ENCODE data around the gene LIM2. TPM values are rescaled to one million over a fixed set of nuclear protein-coding genes. Genes with fewer than 3 reads are reported as not detected.
"Not testable (repeated sequence)": the region's sequence is repeated elsewhere in the genome, so short reads cannot be mapped to it uniquely, and the experiment has no call there.

The LIM2 gene
- total RNA-seq, 1 experiment from 2014 or later: not detected

DNA sequence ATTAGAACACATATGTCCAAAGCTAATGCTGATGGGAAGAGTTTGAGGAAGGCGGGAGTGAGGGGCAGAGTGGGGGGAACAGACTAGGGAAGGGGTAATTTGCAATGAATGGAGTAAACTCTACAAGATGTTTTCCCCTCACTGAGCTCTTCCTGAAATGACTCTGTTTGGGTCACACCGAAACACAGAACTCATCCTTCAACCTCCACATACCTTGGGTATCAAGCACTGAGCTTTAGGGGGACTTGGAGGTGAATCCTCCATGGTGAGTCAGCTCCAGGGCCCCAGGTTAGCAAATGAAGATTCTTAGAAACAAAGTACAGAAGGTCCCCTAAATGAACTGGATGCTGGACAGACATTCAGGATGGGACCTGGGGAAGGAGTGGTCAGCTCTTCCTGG, 30.9 kb upstream of the LIM2 start:
- Histone ChIP-seq H2AFZ (no peak overlapping the region), H3F3A (ENCODE audit: insufficient read depth, low read depth) (no peaks in the 10 kb centered on the region), H3K4me2 (no peak overlapping the region), H3K27me3 (ENCODE audit: insufficient read depth, low read depth) (peaks cover 52% of the 10 kb centered on the region), H3K9me3 (ENCODE audit: insufficient read depth, low read depth) (no peaks in the 10 kb centered on the region), H3K79me2 (ENCODE audit: low read depth) (no peaks in the 10 kb centered on the region), H4K20me1 (ENCODE audit: insufficient read depth) (no peaks in the 10 kb centered on the region; the same call in 1 of the 2 replicates), H3K4me3 (no peak overlapping the region), H3K36me3 (ENCODE audit: low read depth) (no peaks in the 10 kb centered on the region), H3K4me1 (replicated peaks; ENCODE audit: insufficient read depth) (no peaks in the 10 kb centered on the region), H3K27ac (no peak overlapping the region), H3K9me2 (ENCODE audit: insufficient read depth) (no peaks in the 10 kb centered on the region)
- POLR2A ChIA-PET (ENCODE audit: unreplicated experiment): interaction anchor here (0.6 kb wide), 1 partner anchor 46 kb away, joined by 5 read pairs; no protein-coding TSS in a partner anchor
- no peak for TF ChIP-seq EZH2 (IDR thresholded peaks at IDR 0.05; ENCODE audit: low read depth)
- TF ChIP-seq, protein P1, sequence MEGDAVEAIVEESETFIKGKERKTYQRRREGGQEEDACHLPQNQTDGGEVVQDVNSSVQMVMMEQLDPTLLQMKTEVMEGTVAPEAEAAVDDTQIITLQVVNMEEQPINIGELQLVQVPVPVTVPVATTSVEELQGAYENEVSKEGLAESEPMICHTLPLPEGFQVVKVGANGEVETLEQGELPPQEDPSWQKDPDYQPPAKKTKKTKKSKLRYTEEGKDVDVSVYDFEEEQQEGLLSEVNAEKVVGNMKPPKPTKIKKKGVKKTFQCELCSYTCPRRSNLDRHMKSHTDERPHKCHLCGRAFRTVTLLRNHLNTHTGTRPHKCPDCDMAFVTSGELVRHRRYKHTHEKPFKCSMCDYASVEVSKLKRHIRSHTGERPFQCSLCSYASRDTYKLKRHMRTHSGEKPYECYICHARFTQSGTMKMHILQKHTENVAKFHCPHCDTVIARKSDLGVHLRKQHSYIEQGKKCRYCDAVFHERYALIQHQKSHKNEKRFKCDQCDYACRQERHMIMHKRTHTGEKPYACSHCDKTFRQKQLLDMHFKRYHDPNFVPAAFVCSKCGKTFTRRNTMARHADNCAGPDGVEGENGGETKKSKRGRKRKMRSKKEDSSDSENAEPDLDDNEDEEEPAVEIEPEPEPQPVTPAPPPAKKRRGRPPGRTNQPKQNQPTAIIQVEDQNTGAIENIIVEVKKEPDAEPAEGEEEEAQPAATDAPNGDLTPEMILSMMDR (conservative IDR thresholded peaks at IDR 0.05): no peak
- BruUV-seq (replicated peaks): no TSS peak
- no peak for DNase-seq
- CTCF ChIA-PET: interaction anchor here (0.5 kb wide), 1 partner anchor 614 kb away, joined by 6 read pairs; no protein-coding TSS in a partner anchor
- intact Hi-C loops (cut with micrococcal nuclease; ENCODE audit: unreplicated experiment): no loop called here

DNA sequence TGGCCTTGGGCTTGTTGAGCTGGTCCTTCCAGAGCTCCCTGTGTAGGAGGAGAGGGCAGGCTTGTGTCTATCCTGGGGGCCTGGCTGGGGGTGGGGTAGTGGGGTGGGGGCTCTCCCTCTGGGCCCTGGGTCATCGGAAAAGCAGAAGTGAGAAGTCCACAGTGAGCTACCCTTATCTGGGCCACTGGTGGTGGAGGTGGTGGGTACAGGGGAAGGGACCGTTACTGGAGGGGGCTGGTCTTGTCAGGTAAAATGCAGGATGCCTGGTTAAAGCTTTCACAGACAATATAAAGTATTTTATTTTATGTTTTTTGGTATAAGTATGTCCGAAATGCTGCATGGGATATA, 30.0 kb upstream of the LIM2 start:
- no peaks in the 10 kb centered on the region for H3K4me1 ChIP-seq (replicated peaks; ENCODE audit: insufficient read depth)
- H3K9me3 ChIP-seq (ENCODE audit: insufficient read depth, low read depth): no peaks in the 10 kb centered on the region
- H3K79me2 ChIP-seq (ENCODE audit: low read depth): no peaks in the 10 kb centered on the region
- intact Hi-C loops (cut with micrococcal nuclease; ENCODE audit: unreplicated experiment): no loop called here
- no peak overlapping the region for H3K27ac ChIP-seq
- BruUV-seq (replicated peaks): no TSS peak
- ChIA-PET CTCF (no interaction called here), POLR2A (ENCODE audit: unreplicated experiment) (interaction anchor here (0.6 kb wide), 1 partner anchor 50 kb away, joined by 3 read pairs; no protein-coding TSS in a partner anchor)
- no peak for TF ChIP-seq EZH2 (IDR thresholded peaks at IDR 0.05; ENCODE audit: low read depth)
- TF ChIP-seq, protein P1 (conservative IDR thresholded peaks at IDR 0.05): no peak
- H4K20me1 ChIP-seq (ENCODE audit: insufficient read depth): no peaks in the 10 kb centered on the region; the same call in 1 of the 2 replicates
- H3K27me3 ChIP-seq (ENCODE audit: insufficient read depth, low read depth): peaks cover 61% of the 10 kb centered on the region
- H3K36me3 ChIP-seq (ENCODE audit: low read depth): no peaks in the 10 kb centered on the region
- H2AFZ ChIP-seq: no peak overlapping the region
- no peaks in the 10 kb centered on the region for H3K9me2 ChIP-seq (ENCODE audit: insufficient read depth)
- no peak overlapping the region for H3K4me3 ChIP-seq
- H3F3A ChIP-seq (ENCODE audit: insufficient read depth, low read depth): no peaks in the 10 kb centered on the region
- no peak for DNase-seq
- no peak overlapping the region for H3K4me2 ChIP-seq

DNA sequence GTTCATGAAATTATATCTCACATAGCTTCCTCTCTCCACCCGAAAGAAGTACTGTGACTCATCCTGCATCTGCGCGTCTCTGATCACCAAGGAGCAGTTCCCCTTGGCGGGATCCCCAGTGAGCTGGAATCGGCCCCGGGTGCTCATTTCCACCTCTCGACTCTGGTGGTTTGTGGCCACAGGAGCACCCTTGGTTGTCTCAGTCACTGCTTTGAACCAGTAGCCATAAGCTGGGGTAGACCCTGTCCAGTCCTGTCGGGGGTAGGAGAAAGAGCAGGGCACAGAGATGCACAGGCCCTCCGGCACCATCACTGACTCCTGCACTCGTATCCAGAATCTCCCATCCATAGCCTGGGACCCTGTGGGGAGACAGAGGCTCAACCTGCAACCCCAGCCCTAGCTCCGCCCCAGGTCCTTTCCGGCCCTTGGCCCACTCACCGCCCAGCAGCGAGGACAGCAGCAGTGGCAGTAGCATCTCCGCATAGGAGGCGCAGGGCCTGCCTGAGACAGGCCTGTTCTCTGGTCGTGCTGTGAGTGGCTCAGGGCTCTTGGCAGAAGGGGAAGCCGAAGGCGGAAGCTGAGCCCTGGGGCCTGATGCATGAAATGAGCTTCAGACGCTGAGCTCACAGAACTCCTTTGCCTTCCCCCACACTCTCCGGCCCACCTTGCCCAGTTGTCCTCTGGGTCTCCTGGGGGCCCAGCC, 29.5 kb upstream of the LIM2 start, which contains the start of gene SIGLEC10:
SIGLEC10 (minus strand) TSS at position 536 of the 703 bp plus-strand sequence; CDS start at position 475, 61 bp downstream.
- Histone ChIP-seq H3K4me2 (no peak within 1 kb of the TSS), H3F3A (ENCODE audit: insufficient read depth, low read depth) (no peaks in the 10 kb centered on the region), H3K27me3 (ENCODE audit: insufficient read depth, low read depth) (peaks cover 67% of the 10 kb centered on the region), H3K9me3 (ENCODE audit: insufficient read depth, low read depth) (no peaks in the 10 kb centered on the region), H3K27ac (no peak within 1 kb of the TSS), H4K20me1 (ENCODE audit: insufficient read depth) (no peaks in the 10 kb centered on the region; the same call in 1 of the 2 replicates), H3K4me3 (no peak within 1 kb of the TSS), H3K79me2 (ENCODE audit: low read depth) (no peaks in the 10 kb centered on the region), H3K4me1 (replicated peaks; ENCODE audit: insufficient read depth) (no peaks in the 10 kb centered on the region), H3K9me2 (ENCODE audit: insufficient read depth) (no peaks in the 10 kb centered on the region), H2AFZ (no peak within 1 kb of the TSS), H3K36me3 (ENCODE audit: low read depth) (no peaks in the 10 kb centered on the region)
- ChIA-PET POLR2A (ENCODE audit: unreplicated experiment) (interaction anchor here (0.6 kb wide), 1 partner anchor 50 kb away, joined by 3 read pairs; no protein-coding TSS in a partner anchor), CTCF (no interaction called here)
- no peak for TF ChIP-seq EZH2 (IDR thresholded peaks at IDR 0.05; ENCODE audit: low read depth)
- TF ChIP-seq, protein P1 (conservative IDR thresholded peaks at IDR 0.05): no peak
- no TSS peak for BruUV-seq (replicated peaks)
- intact Hi-C loops (cut with micrococcal nuclease; ENCODE audit: unreplicated experiment): no loop called here
- DNase-seq: no peak

DNA sequence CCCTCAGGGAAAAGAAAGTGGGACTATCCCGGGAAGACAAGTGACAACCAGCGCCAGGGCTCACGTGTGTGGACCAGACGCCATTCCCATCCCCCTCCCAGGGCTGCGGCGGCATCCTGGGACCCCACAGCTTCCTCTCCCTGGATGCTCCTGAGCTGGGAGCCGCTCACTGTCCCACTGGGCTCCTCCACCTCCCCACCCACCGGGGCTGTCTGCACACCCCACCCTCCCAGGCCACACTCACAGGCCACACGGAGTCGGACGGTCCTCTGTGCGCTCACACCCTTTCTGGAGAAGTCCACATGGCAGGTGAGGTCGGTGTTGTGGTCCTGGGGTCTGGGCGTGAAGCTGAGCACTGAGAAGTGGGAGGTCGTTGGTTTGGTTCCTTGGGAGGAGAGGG, 28.6 kb upstream of the LIM2 start:
- H3K9me2 ChIP-seq (ENCODE audit: insufficient read depth); POLR2A ChIA-PET (ENCODE audit: unreplicated experiment); H3K4me2 ChIP-seq; H3F3A ChIP-seq (ENCODE audit: insufficient read depth, low read depth); H3K36me3 ChIP-seq (ENCODE audit: low read depth); H3K27ac ChIP-seq; H4K20me1 ChIP-seq (ENCODE audit: insufficient read depth); DNase-seq; H3K4me1 ChIP-seq (replicated peaks; ENCODE audit: insufficient read depth); CTCF ChIA-PET; H3K4me3 ChIP-seq; intact Hi-C loops (cut with micrococcal nuclease; ENCODE audit: unreplicated experiment); H3K9me3 ChIP-seq (ENCODE audit: insufficient read depth, low read depth); H2AFZ ChIP-seq; BruUV-seq (replicated peaks); H3K79me2 ChIP-seq (ENCODE audit: low read depth): not testable (repeated sequence)
- peaks cover 72% of the 10 kb centered on the region for H3K27me3 ChIP-seq (ENCODE audit: insufficient read depth, low read depth)

Measured in PC-9 (cell line).